Measurements from ENCODE around the gene OR51A2.

DNA sequence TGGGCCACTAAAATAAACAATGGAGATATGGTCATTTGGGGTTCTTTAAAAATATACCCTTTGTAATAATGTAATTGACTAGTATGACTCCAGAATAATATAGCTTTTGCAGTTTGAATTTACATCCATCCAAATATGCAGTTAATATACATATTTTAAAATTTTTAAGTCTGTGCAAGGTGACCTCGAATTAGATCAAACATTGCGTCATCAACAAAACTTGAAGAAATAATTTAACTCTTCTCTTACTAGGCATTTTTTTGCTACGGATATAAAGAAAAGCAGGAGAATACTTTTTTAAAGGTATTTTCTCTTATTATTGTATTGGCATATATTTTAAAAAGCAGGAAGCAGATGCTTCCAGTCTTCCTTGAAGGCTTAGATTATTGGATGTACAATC lies 18.8 kb downstream of the OR51A2 start:
- TF ChIP-seq CTCF (IDR thresholded peaks at IDR 0.05) (no peak), POLR2A (IDR thresholded peaks at IDR 0.05) (no peak)
